Activated CD4-positive, alpha-beta T cell treated with anti-CD3 and anti-CD28 coated beads for 1 hour (primary cell): ENCODE data around the gene ST8SIA5.

Experiments
- DNase-seq: peaks from one replicate; pipeline ENCODE4 v3.0.0-alpha.2; 2020

The ST8SIA5 gene

DNA sequence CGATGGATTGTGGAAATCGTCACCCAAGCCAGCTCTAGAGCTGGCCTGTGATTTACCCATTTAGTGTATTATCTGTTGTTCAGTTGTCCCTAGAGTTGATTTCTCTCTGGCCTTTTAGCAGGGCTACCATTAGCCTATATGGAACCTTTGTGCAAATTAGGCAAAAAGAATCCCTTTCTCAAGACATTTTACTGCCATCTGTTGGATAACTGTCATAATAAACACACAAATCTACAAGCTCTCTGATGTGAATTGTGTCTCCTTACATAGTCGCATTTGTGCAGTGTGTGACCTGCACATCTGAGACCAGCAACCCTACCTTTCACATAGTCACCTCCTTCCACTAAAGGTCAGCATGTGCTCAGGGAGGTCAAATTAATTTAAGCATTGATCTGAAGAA lies 133.9 kb downstream of the ST8SIA5 start:
- no peak for DNase-seq

DNA sequence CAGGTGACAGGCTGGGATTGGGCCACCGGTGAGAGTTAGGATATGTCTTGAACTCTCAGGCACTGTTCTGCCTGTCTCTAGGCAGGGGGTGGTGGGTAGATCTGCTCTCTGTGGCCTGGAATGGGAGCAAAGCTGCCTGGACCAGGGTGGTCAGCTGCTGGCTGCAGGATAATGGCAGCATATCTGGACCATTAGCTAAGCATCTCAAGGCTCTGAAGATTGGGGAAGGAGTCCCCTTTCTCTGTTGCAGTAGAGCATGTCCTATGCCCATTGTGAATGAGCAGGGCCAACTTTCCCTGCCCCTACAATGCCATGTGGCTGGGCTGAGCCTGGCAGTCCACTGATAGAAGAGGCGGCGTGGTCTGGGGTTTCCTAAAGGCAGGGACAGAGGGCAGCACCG lies 134.4 kb downstream of the ST8SIA5 start:
- no peak for DNase-seq

DNA sequence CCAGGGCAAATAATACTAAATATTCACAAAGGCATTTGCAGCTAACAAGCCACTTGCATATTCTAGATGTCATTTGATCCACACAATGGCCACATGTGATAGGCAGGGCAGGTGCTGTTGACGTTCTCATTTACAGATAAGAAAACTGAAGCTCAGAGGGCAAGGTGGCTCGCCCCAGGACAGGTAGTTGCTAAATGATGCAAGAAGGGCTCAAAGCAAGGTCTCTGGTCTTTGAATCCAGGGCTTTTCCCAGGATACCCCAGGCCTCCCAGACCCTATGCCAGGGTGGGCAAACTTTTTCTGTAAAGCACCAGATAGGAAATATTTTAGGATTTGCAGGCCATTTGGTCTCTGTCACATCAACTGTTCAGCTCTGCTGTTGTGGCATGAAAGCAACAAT lies 135.0 kb downstream of the ST8SIA5 start:
- DNase-seq: no peak

DNA sequence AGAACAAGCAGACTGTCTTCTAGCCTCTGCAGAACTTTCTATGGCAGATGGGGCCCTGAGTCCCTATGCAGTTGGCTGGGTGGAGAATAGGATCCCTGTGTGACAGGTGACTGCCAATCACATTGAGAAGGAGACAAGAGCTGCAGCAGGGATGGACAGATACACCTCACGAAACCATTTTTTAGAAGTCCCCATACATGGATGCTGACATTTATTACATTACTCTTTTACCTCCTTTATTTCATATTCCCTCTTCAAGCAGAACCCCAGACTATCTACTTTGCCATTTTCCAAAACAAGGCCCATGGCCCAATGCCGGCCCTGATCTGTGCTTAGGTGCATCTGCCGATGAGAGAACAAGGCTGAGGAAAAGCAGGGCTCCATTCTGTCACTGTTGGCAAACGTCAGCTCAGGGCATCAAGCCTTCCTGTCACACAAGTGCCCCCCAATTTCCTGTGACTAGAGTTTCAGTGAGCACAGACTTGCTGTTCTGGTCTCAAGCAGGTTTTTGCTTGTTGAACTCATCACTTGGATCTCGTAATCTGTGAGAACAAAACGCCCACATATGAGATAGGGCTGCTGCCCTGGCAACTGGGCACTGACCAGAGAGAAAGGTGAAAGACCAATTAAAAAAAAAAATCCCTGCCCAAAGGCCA lies 135.6 kb downstream of the ST8SIA5 start:
- no peak for DNase-seq

DNA sequence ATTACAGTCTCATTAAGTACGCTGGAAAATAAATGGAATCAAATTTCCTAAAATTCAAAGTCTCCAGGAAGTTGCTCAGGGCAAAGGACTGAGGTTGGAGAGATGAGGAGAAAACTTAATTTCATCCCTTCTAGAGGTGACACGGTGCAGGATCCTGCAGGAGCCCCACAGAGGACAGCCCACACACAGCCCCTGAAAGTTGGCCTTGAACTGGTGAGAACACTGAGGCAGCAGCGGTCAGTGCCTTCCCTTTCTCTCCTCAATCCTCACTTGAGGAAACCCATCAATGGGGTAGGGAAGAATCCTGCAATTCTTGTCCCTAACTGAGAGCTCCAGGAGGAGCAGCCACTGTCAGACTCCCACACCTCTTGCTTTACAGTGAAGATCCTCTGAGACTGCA lies 137.3 kb downstream of the ST8SIA5 start:
- DNase-seq: no peak
